Occipital lobe (tissue), 2 donors: ENCODE results near the gene NEAT1. TPM values are rescaled to one million over a fixed set of nuclear protein-coding genes. Genes with fewer than 3 reads are reported as not detected.
"Not testable (repeated sequence)": the region's sequence is repeated elsewhere in the genome, so short reads cannot be mapped to it uniquely, and the experiment has no call there.

Experiments
- DNase-seq: peaks from one replicate; lab custom pipeline; 2025; lab: John Stamatoyannopoulos, UW
- total RNA-seq: library from RNA; depleted of rRNA; stranded (reverse); fragments of >200 nt; gene quantifications from one replicate; pipeline ENCODE4 v1.2.3, GENCODE V29; 2014

The NEAT1 gene
- total RNA-seq, 1 donor from 2014 or later = 3.6 TPM

- no peak for DNase-seq
Observed at GRCh38 chr11:65404638-65405339, 17.8 kb upstream of the NEAT1 start.

- no peak for DNase-seq
Observed at GRCh38 chr11:65410936-65411680, 11.5 kb upstream of the NEAT1 start.

GRCh38 chr11:65411681-65412070, 10.9 kb upstream of the NEAT1 start:
- no peak for DNase-seq

GRCh38 chr11:65412271-65413076, 10.1 kb upstream of the NEAT1 start:
- DNase-seq = no peak

GRCh38 chr11:65413077-65413664, 9.4 kb upstream of the NEAT1 start:
- DNase-seq = not testable (repeated sequence)

- DNase-seq = no peak
Observed at GRCh38 chr11:65414776-65415498, 7.7 kb upstream of the NEAT1 start.

- no peak for DNase-seq
Observed at GRCh38 chr11:65415499-65416340, 6.9 kb upstream of the NEAT1 start.

GRCh38 chr11:65416341-65416824, 6.2 kb upstream of the NEAT1 start:
- DNase-seq = peak; percentile 84

- DNase-seq = no peak
Observed at GRCh38 chr11:65416841-65417701, 5.5 kb upstream of the NEAT1 start.

GRCh38 chr11:65417702-65418430, 4.7 kb upstream of the NEAT1 start:
- no peak for DNase-seq

GRCh38 chr11:65418431-65418680, 4.2 kb upstream of the NEAT1 start:
- DNase-seq = no peak

GRCh38 chr11:65418681-65419459, 3.7 kb upstream of the NEAT1 start:
- DNase-seq = peak; percentile 88

GRCh38 chr11:65419460-65419771, 3.2 kb upstream of the NEAT1 start:
- no peak for DNase-seq

- peak; percentile 79 for DNase-seq
Observed at GRCh38 chr11:65419772-65420481, 2.7 kb upstream of the NEAT1 start.

GRCh38 chr11:65420506-65420905, 2.1 kb upstream of the NEAT1 start:
- DNase-seq = no peak

GRCh38 chr11:65420979-65421793, 1.4 kb upstream of the NEAT1 start:
- DNase-seq = peak; percentile 90
